Measurements from ENCODE around the gene ZNF33A.

- TF ChIP-seq CTCF (IDR thresholded peaks at IDR 0.05) (no peak), POLR2A (IDR thresholded peaks at IDR 0.05) (peak in 1 of 2 donors; percentile 67)
Measured at GRCh38 chr10:38010119-38010903, at the start of gene ZNF33A.

All from heart left ventricle (tissue), 13 donors.